PC-9 (cell line): ENCODE measurements around the gene RIMBP2.

Experiments
- CTCF ChIP-seq: fragments of 200-600 bp; sonication (generic); conservative IDR thresholded peaks from 2 replicates; pipeline ENCODE4 v1.6.1; 2017; ENCODE audit warnings: mixed run types, antibody characterized with exemption, mild to moderate bottlenecking, moderate library complexity
- EZH2 ChIP-seq: fragments of 200-600 bp; sonication (generic); IDR thresholded peaks from 2 replicates; pipeline ENCODE4 v1.8.0; 2017; ENCODE audit warnings: antibody characterized with exemption, low read depth

GRCh38 chr12:130446846-130447654, 269.0 kb downstream of the RIMBP2 start:
- no peak for TF ChIP-seq CTCF
- TF ChIP-seq EZH2, result no peak
